GM18909 (cell line): ENCODE data around the gene BPNT1.
"Not testable (repeated sequence)": the region's sequence is repeated elsewhere in the genome, so short reads cannot be mapped to it uniquely, and the experiment has no call there.

Experiments
- ATAC-seq: cut with Tn5 transposase; IDR thresholded peaks from one replicate; pipeline ENCODE4 v1.9.1; 2021; ENCODE audit warnings: mild to moderate bottlenecking; ENCODE audit not compliant: unreplicated experiment, poor library complexity

Gene BPNT1

GRCh38 chr1:220084460-220084859 lies 5.1 kb downstream of the BPNT1 start:
- no peak for ATAC-seq

GRCh38 chr1:220077887-220078286 lies 11.7 kb downstream of the BPNT1 start:
- ATAC-seq: no peak

- ATAC-seq: no peak
These were observed 12.5 kb downstream of the BPNT1 start for GRCh38 chr1:220076861-220077762.

- no peak for ATAC-seq
These were observed 22.1 kb downstream of the BPNT1 start for GRCh38 chr1:220067269-220068204.

GRCh38 chr1:220062629-220063028 lies 27.0 kb downstream of the BPNT1 start:
- ATAC-seq: no peak

GRCh38 chr1:220060876-220061275 lies 28.7 kb downstream of the BPNT1 start:
- ATAC-seq: no peak

GRCh38 chr1:220056374-220056773 lies 33.2 kb downstream of the BPNT1 start:
- ATAC-seq: no peak

- ATAC-seq: peak; percentile 99
These were observed 43.3 kb downstream of the BPNT1 start, which contains the start of gene EPRS1 for GRCh38 chr1:220046052-220046930. Gene EPRS1, minus strand, starts transcription at chr1:220046505. Its CDS starts 117 bp downstream, at chr1:220046388.

- ATAC-seq: no peak
These were observed 44.1 kb downstream of the BPNT1 start for GRCh38 chr1:220045356-220046051.

GRCh38 chr1:220044678-220045355 lies 44.8 kb downstream of the BPNT1 start:
- no peak for ATAC-seq

GRCh38 chr1:220043646-220044045 lies 45.9 kb downstream of the BPNT1 start:
- no peak for ATAC-seq

GRCh38 chr1:220040028-220040596 lies 49.5 kb downstream of the BPNT1 start:
- ATAC-seq: no peak

- no peak for ATAC-seq
These were observed 50.9 kb downstream of the BPNT1 start for GRCh38 chr1:220038640-220039039.

GRCh38 chr1:220037810-220038209 lies 51.8 kb downstream of the BPNT1 start:
- not testable (repeated sequence) for ATAC-seq

- ATAC-seq: no peak
These were observed 56.7 kb downstream of the BPNT1 start for GRCh38 chr1:220032911-220033310.

GRCh38 chr1:220031287-220031686 lies 58.3 kb downstream of the BPNT1 start:
- ATAC-seq: no peak

- peak; percentile 84 for ATAC-seq
These were observed 61.2 kb downstream of the BPNT1 start for GRCh38 chr1:220028346-220028895.

- ATAC-seq: no peak
These were observed 70.5 kb downstream of the BPNT1 start for GRCh38 chr1:220019071-220019470.
